ENCODE measurements around the gene P2RX3.

P2RX3 gene

GRCh38 chr11:57386178-57386940 is 48.2 kb downstream of the P2RX3 start:
- TF ChIP-seq CEBPB (IDR thresholded peaks at IDR 0.05), result no peak
- no peak for TF ChIP-seq YY1 (IDR thresholded peaks at IDR 0.05; ENCODE audit: low read depth)
- no peak for TF ChIP-seq TCF12 (IDR thresholded peaks at IDR 0.05; ENCODE audit: low read depth)
- no peak for TF ChIP-seq USF1 (IDR thresholded peaks at IDR 0.05)
- no peak for TF ChIP-seq CREB1 (IDR thresholded peaks at IDR 0.05; ENCODE audit: low read depth)
- TF ChIP-seq TEAD4 (IDR thresholded peaks at IDR 0.05), result no peak
- TF ChIP-seq TAF1 (IDR thresholded peaks at IDR 0.05; ENCODE audit: low read depth), result no peak
- no peak for TF ChIP-seq REST (IDR thresholded peaks at IDR 0.05; ENCODE audit: low read depth)
- no peak for TF ChIP-seq EP300 (IDR thresholded peaks at IDR 0.05; ENCODE audit: borderline replicate concordance)
- no peak for TF ChIP-seq FOXM1 (IDR thresholded peaks at IDR 0.05; ENCODE audit: borderline replicate concordance, low read depth)
- no peak for TF ChIP-seq ZBTB7A (IDR thresholded peaks at IDR 0.05; ENCODE audit: low read depth)
- no peak for TF ChIP-seq RAD21 (IDR thresholded peaks at IDR 0.05; ENCODE audit: low read depth)
- no peak for TF ChIP-seq NFIC (IDR thresholded peaks at IDR 0.05)

GRCh38 chr11:57387289-57388030 is 49.3 kb downstream of the P2RX3 start:
- no peak for TF ChIP-seq YY1 (IDR thresholded peaks at IDR 0.05; ENCODE audit: low read depth)
- TF ChIP-seq CEBPB (IDR thresholded peaks at IDR 0.05), result no peak
- no peak for TF ChIP-seq TAF1 (IDR thresholded peaks at IDR 0.05; ENCODE audit: low read depth)
- TF ChIP-seq MAX (IDR thresholded peaks at IDR 0.05), result no peak
- TF ChIP-seq USF1 (IDR thresholded peaks at IDR 0.05), result no peak
- TF ChIP-seq NFIC (IDR thresholded peaks at IDR 0.05), result no peak
- no peak for TF ChIP-seq EGR1 (IDR thresholded peaks at IDR 0.05)
- TF ChIP-seq TCF12 (IDR thresholded peaks at IDR 0.05; ENCODE audit: low read depth), result no peak
- no peak for TF ChIP-seq CREB1 (IDR thresholded peaks at IDR 0.05; ENCODE audit: low read depth)
- TF ChIP-seq REST (IDR thresholded peaks at IDR 0.05; ENCODE audit: low read depth), result no peak

- no peak for TF ChIP-seq ZBTB7A (IDR thresholded peaks at IDR 0.05; ENCODE audit: low read depth)
- TF ChIP-seq NFIC (IDR thresholded peaks at IDR 0.05), result no peak
- TF ChIP-seq TEAD4 (IDR thresholded peaks at IDR 0.05), result no peak
Observed at GRCh38 chr11:57390535-57390934, 52.4 kb downstream of the P2RX3 start, which contains the start of gene PRG2. TSS of gene PRG2 (minus strand) at chr11:57390650. CDS start at chr11:57389944, 706 bp downstream.

GRCh38 chr11:57391111-57391510 is 53.0 kb downstream of the P2RX3 start:
- TF ChIP-seq USF1 (IDR thresholded peaks at IDR 0.05) (no peak), YY1 (IDR thresholded peaks at IDR 0.05; ENCODE audit: low read depth) (no peak), MAX (IDR thresholded peaks at IDR 0.05) (no peak), TAF1 (IDR thresholded peaks at IDR 0.05; ENCODE audit: low read depth) (no peak), CREB1 (IDR thresholded peaks at IDR 0.05; ENCODE audit: low read depth) (no peak), FOXM1 (IDR thresholded peaks at IDR 0.05; ENCODE audit: borderline replicate concordance, low read depth) (no peak), EGR1 (IDR thresholded peaks at IDR 0.05) (no peak)

- TF ChIP-seq YY1 (IDR thresholded peaks at IDR 0.05; ENCODE audit: low read depth) (no peak), TAF1 (IDR thresholded peaks at IDR 0.05; ENCODE audit: low read depth) (no peak)
Observed at GRCh38 chr11:57391539-57391938, 53.4 kb downstream of the P2RX3 start.
